Thoracic aorta (tissue), 2 donors: Measurements from ENCODE around the gene GTF2E1. TPM values are rescaled to one million over a fixed set of nuclear protein-coding genes. Genes with fewer than 3 reads are reported as not detected.

Experiments used
- ATAC-seq: fragments of 150-250 bp; one replicate; pipeline ENCODE4 v1.8.0; 2017; ENCODE audit warnings: low read depth; ENCODE audit not compliant: insufficient number of reproducible peaks, low FRiP score
- DNase-seq: peaks from one replicate; pipeline ENCODE4 v3.0.0-alpha.2; 2020; ENCODE audit warnings: low spot score
- H3K27ac ChIP-seq, 2 donors: fragments of 200-600 bp; sonication (generic); 1 replicate in 1 of 2; 2 replicates in 1 of 2; pipeline ENCODE4 v1.5.1; 2016; ENCODE audit warnings: mild to moderate bottlenecking in 2 of 2, moderate library complexity in 2 of 2
- H3K27me3 ChIP-seq: fragments of 200-600 bp; sonication (generic); replicated peaks from 2 replicates; pipeline ENCODE4 v1.6.0; 2016; ENCODE audit warnings: mild to moderate bottlenecking; ENCODE audit not compliant: insufficient read depth
- H3K36me3 ChIP-seq: fragments of 200-600 bp; sonication (generic); one replicate; pipeline ENCODE4 v1.5.1; 2016
- H3K4me1 ChIP-seq, 2 donors: fragments of 200-600 bp; sonication (generic); 1 replicate in 1 of 2; 2 replicates in 1 of 2; pipeline versions ENCODE4 v1.5.1 to v1.6.0; 2016; ENCODE audit warnings: low read depth in 2 of 2, mild to moderate bottlenecking in 1 of 2; ENCODE audit not compliant: control insufficient read depth in 1 of 2
- H3K4me3 ChIP-seq: fragments of 200-600 bp; sonication (generic); 2 replicates; pipeline ENCODE4 v1.5.1; 2016; ENCODE audit warnings: mild to moderate bottlenecking
- H3K9me3 ChIP-seq: fragments of 200-600 bp; sonication (generic); 2 replicates; pipeline ENCODE4 v1.5.1; 2016
- CTCF ChIP-seq: fragments of 200-600 bp; sonication (generic); IDR thresholded peaks from one replicate; pipeline ENCODE4 v1.5.1; 2019; ENCODE audit warnings: antibody characterized with exemption
- total RNA-seq, 2 donors: library from RNA; depleted of rRNA; stranded (reverse); fragments of >200 nt; gene quantifications; one replicate each; pipeline versions ENCODE4 v1.1.0 to v1.2.3, GENCODE V29; 2016

Gene GTF2E1
- 1 to 10 TPM; 6.6 to 6.8 TPM for total RNA-seq

DNA sequence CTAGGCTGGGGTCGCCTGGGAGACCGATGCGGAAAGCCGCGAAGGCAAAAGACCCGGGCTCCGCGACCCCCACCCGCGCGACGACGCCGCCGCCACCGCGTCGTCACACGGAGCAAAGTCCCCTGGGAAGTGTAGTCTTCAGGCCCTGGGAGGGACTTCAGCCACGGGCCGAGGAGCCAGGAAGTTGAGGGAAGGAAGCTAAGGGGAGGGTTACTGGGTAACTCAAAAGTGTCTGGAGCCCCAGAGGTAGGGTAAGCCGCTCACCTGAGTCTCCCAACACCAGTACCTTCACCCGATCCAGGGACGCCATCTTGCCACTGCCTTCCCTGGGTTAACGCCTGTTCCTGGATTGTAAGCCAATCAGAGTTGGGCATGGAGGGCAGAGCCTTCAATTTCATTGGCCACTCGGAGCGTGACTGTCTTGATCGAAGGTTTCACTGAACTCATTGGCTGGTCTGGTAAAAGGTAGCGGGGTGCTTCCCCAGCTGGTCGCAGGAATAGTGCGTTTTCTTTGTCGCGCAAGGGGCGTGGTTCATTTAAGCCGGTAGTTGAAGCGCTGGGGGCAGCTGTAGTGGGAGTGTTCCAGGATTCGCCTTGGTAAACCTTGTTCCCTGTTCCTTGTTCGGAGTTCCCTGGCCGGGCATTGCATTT, at the start of gene GTF2E1, which contains the start of gene RABL3:
TSS of gene GTF2E1 (plus strand) at position 547 of the 651 bp plus-strand sequence. CDS start 7,809 bp downstream, outside the sequence.
TSS of gene RABL3 (minus strand) at position 319 of the 651 bp plus-strand sequence. CDS start at position 310, 9 bp downstream.
- ATAC-seq (peak; percentile 100), DNase-seq (peak; percentile 95)
- no peak for TF ChIP-seq CTCF
- H3K4me1 ChIP-seq = peaks cover 9 to 15% of the 10 kb centered on the region in 2 donors
- peaks cover 4% of the 10 kb centered on the region for H3K36me3 ChIP-seq
- H3K4me3 ChIP-seq = peak within 1 kb of the TSS; percentile 98
- H3K27ac ChIP-seq = peak within 1 kb of the TSS; percentile 94 to 98
- H3K9me3 ChIP-seq = no peaks in the 10 kb centered on the region
- no peaks in the 10 kb centered on the region for H3K27me3 ChIP-seq

- no peaks in the 10 kb centered on the region for H3K27me3 ChIP-seq
- ATAC-seq = no peak
- TF ChIP-seq CTCF = no peak
- H3K4me3 ChIP-seq = no peak overlapping the region
- H3K36me3 ChIP-seq = peaks cover 12% of the 10 kb centered on the region
- H3K27ac ChIP-seq = no peak overlapping the region
- DNase-seq = no peak
- H3K4me1 ChIP-seq = no peaks in the 10 kb centered on the region
- H3K9me3 ChIP-seq = no peaks in the 10 kb centered on the region
These were observed 48.9 kb upstream of the GTF2E1 start for GRCh38 chr3:120693439-120694171.

- H3K36me3 ChIP-seq = peaks cover 8% of the 10 kb centered on the region
- ATAC-seq = no peak
- no peaks in the 10 kb centered on the region for H3K4me1 ChIP-seq
- no peak for TF ChIP-seq CTCF
- H3K27me3 ChIP-seq = no peaks in the 10 kb centered on the region
- peaks cover 4% of the 10 kb centered on the region for H3K9me3 ChIP-seq
- no peak overlapping the region for H3K4me3 ChIP-seq
- no peak for DNase-seq
- H3K27ac ChIP-seq = no peak overlapping the region
These were observed 43.2 kb upstream of the GTF2E1 start for GRCh38 chr3:120699333-120699732.

DNA sequence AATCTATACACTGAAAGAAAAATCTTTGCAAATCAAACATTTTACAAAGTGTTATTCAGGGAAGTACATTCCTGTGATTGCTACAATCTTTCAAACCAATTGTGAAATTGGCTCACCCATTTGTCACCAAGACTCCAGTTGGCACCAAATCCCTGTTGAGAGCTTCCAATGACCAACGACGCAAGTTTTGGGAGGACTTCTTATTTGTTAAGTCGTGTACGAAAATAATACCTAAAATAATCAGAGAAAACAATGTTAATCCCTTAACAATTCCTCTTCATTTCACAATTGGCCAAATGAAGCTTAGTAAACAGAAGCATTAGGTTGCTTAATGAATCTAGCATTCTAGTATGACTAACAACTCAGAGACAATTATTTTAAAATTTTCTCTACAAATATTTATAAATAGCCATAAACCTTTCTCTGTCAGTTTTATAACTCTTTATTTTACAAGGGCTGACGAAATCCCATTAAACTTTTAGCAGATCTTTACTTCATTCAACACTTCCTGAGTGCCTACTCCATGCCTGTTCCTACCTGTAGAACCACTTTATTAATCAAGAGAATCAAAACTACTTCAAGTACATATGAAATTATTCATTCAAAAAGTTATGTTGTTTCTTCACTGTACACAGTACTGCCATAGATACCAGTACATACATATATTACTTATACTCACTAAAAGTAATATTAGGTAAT, 36.5 kb upstream of the GTF2E1 start:
- H3K36me3 ChIP-seq = no peaks in the 10 kb centered on the region
- H3K27me3 ChIP-seq = no peaks in the 10 kb centered on the region
- peaks cover 4% of the 10 kb centered on the region for H3K9me3 ChIP-seq
- no peak overlapping the region for H3K27ac ChIP-seq
- TF ChIP-seq CTCF = no peak
- no peak for DNase-seq
- no peaks in the 10 kb centered on the region for H3K4me1 ChIP-seq
- no peak for ATAC-seq
- no peak overlapping the region for H3K4me3 ChIP-seq

DNA sequence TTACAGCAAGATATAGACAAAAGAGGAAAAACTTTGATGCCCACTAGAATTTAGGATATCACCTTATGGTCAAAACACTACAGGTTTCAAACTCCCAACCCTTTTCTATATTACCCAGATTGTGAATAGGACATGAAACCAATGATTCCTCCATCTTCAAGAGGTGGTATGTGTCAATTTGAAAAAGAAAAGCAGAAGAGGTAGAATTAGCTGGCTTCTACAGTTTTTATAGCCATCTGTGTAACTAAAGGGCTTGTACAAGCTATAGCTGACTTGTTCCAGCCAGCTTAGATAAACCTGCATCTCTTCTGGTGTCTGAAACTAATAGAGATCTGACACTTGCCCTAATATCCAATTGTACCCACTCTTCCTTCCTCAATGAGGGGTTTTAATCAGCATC, 35.6 kb upstream of the GTF2E1 start:
- Histone ChIP-seq H3K36me3 (no peaks in the 10 kb centered on the region), H3K27ac (no peak overlapping the region), H3K27me3 (no peaks in the 10 kb centered on the region), H3K9me3 (peaks cover 4% of the 10 kb centered on the region), H3K4me3 (no peak overlapping the region), H3K4me1 (no peaks in the 10 kb centered on the region)
- TF ChIP-seq CTCF = no peak
- DNase-seq (no peak), ATAC-seq (no peak)
